HepG2 (cell line): Measurements from ENCODE around the gene TCAP. TPM values are rescaled to one million over a fixed set of nuclear protein-coding genes. Genes with fewer than 3 reads are reported as not detected.

Experiments used
- AGO2 ChIP-seq: fragments of 200-400 bp; formaldehyde crosslinking; optimal IDR thresholded peaks from 2 replicates; pipeline ENCODE3; 2017; ENCODE audit warnings: mild to moderate bottlenecking, low read depth, low read length, moderate library complexity
- DZIP1 ChIP-seq: sonication (generic); formaldehyde crosslinking; IDR thresholded peaks from 2 replicates; pipeline ENCODE4 v1.5.0; 2020; ENCODE audit warnings: mild to moderate bottlenecking, missing genetic modification reagents
- HDAC6 ChIP-seq: fragments of 200-600 bp; sonication (generic); IDR thresholded peaks from 2 replicates; pipeline ENCODE4 v1.7.0; 2017; ENCODE audit warnings: mild to moderate bottlenecking, antibody characterized with exemption, low read length, low read depth
- HOMEZ ChIP-seq: IDR thresholded peaks from 2 replicates; pipeline ENCODE4 v1.6.1; 2016; ENCODE audit warnings: low read depth
- JUNB ChIP-seq: sonication (generic); formaldehyde crosslinking; IDR thresholded peaks from 2 replicates; pipeline ENCODE4 v1.8.0; 2022; ENCODE audit warnings: missing genetic modification reagents, mild to moderate bottlenecking, borderline replicate concordance
- MAX ChIP-seq: IDR thresholded peaks from 2 replicates; pipeline ENCODE4 v1.6.1; 2012; ENCODE audit warnings: inconsistent platforms
- MEIS2 ChIP-seq: sonication (generic); formaldehyde crosslinking; IDR thresholded peaks from 2 replicates; pipeline ENCODE4 v1.9.0; 2021; ENCODE audit warnings: mild to moderate bottlenecking, missing genetic modification reagents
- NBN ChIP-seq: fragments of 450-650 bp; conservative IDR thresholded peaks from 2 replicates; pipeline ENCODE4 v1.6.1; 2017
- RAD21 ChIP-seq: fragments of 450-650 bp; formaldehyde crosslinking; IDR thresholded peaks from 2 replicates; pipeline ENCODE4 v1.5.0; 2020; ENCODE audit warnings: mild to moderate bottlenecking
- SRF ChIP-seq: IDR thresholded peaks from 2 replicates; pipeline ENCODE4 v1.6.1; 2011; ENCODE audit warnings: mild to moderate bottlenecking, low read depth, low read length, moderate library complexity
- ZNF224 ChIP-seq: sonication (generic); formaldehyde crosslinking; IDR thresholded peaks from 2 replicates; pipeline ENCODE4 v1.5.0; 2020; ENCODE audit warnings: mild to moderate bottlenecking, missing genetic modification reagents
- ZNF407 ChIP-seq: sonication (generic); formaldehyde crosslinking; IDR thresholded peaks from one replicate; pipeline ENCODE4 v1.5.1; 2020; ENCODE audit warnings: mild to moderate bottlenecking, missing genetic modification reagents; ENCODE audit errors: not compliant biosample characterization
- ZNF563 ChIP-seq: sonication (generic); formaldehyde crosslinking; IDR thresholded peaks from 2 replicates; pipeline ENCODE4 v1.8.0; 2022; ENCODE audit warnings: mild to moderate bottlenecking, moderate library complexity, missing genetic modification reagents
- ZNF770 ChIP-seq: sonication (generic); formaldehyde crosslinking; IDR thresholded peaks from 2 replicates; pipeline ENCODE4 v1.5.0; 2020; ENCODE audit warnings: mild to moderate bottlenecking, missing genetic modification reagents
- polyA plus RNA-seq, 8 experiments: library from polyadenylated mRNA; depleted of rRNA in 3 of 8; stranded (reverse) in 7 of 8; unstranded in 1 of 8; fragments of >200 nt; fragmentation: Illumina TruSeq in 4 of 8; extraction: Trizol in 4 of 8; gene quantifications; 2 replicates each; pipeline versions ENCODE4 v1.2.1 to v1.2.3, GENCODE V29; 2011 to 2016; ENCODE audit warnings: low read depth in 4 of 8, missing spikeins in 1 of 8, mixed read lengths in 1 of 8; ENCODE audit not compliant: insufficient read depth in 1 of 8
- total RNA-seq, 5 experiments: library from RNA; depleted of rRNA; stranded (reverse); fragments of >200 nt; fragmentation: Illumina TruSeq; extraction: Trizol; gene quantifications; 2 replicates each; pipeline ENCODE4 v1.2.3, GENCODE V29; 2016; ENCODE audit warnings: low read depth in 1 of 5

TCAP gene
- total and polyA plus RNA-seq, 2 of the 13 experiments (the other 11 are each of a cell fraction or from before 2014, with no cell fraction given): 0.24 to 0.65 TPM

GRCh38 chr17:39617446-39618245 is 47.5 kb upstream of the TCAP start (continued):
- TF ChIP-seq HOMEZ (CRISPR knock-in tag): no peak
- TF ChIP-seq JUNB (CRISPR knock-in tag): no peak
- TF ChIP-seq AGO2: no peak
- no peak for TF ChIP-seq ZNF563 (CRISPR knock-in tag)
- TF ChIP-seq DZIP1: no peak
- peak; percentile 69 for TF ChIP-seq MAX
- no peak for TF ChIP-seq HDAC6
- TF ChIP-seq SRF: no peak
- TF ChIP-seq ZNF224: no peak
- no peak for TF ChIP-seq ZNF770 (CRISPR knock-in tag)
- TF ChIP-seq ZNF407 (CRISPR knock-in tag): no peak
- TF ChIP-seq RAD21 (CRISPR knock-in tag): no peak
- TF ChIP-seq NBN: no peak
- 0 out of 2 replicates have a peak, but pooled peaks have one; percentile 51 for TF ChIP-seq MEIS2 (CRISPR knock-in tag)
